Stomach (tissue), 9 donors: ENCODE results near the gene OSBPL6. TPM values are rescaled to one million over a fixed set of nuclear protein-coding genes. Genes with fewer than 3 reads are reported as not detected.

ENCODE experiments used
- DNase-seq, 2 donors: peaks; one replicate each; pipeline versions ENCODE4 v3.0.0 to v3.0.0-alpha.2; 2013 to 2019
- H3K27ac ChIP-seq, 5 donors: fragments of 200-600 bp in 4 of 5; sonication (generic) in 4 of 5; one replicate each; pipeline ENCODE4 v1.5.1; 2013 to 2019; ENCODE audit warnings: mild to moderate bottlenecking in 1 of 5, moderate library complexity in 1 of 5
- H3K27me3 ChIP-seq, 3 donors: fragments of 200-600 bp; sonication (generic); one replicate each; pipeline ENCODE4 v1.5.1; 2017 to 2019; ENCODE audit warnings: mixed run types in 1 of 3
- H3K36me3 ChIP-seq, 4 donors: fragments of 200-600 bp; sonication (generic); 1 replicate in 3 of 4; 2 replicates in 1 of 4; pipeline ENCODE4 v1.5.1; 2016 to 2019
- H3K4me1 ChIP-seq, 4 donors: fragments of 200-600 bp; sonication (generic); one replicate each; pipeline ENCODE4 v1.5.1; 2016 to 2019
- H3K4me3 ChIP-seq, 4 donors: fragments of 200-600 bp; sonication (generic) in 3 of 4; one replicate each; pipeline ENCODE4 v1.5.1; 2016 to 2019; ENCODE audit warnings: mild to moderate bottlenecking in 1 of 4
- H3K9me3 ChIP-seq, 4 donors: fragments of 200-600 bp; sonication (generic); one replicate each; pipeline ENCODE4 v1.5.1; 2016 to 2019
- EP300 ChIP-seq: sonication (generic); formaldehyde crosslinking; IDR thresholded peaks from one replicate; pipeline ENCODE4 v1.6.1; 2017; ENCODE audit warnings: antibody characterized with exemption
- POLR2A ChIP-seq, 4 donors: fragments of 450-650 bp; IDR thresholded peaks; one replicate each; pipeline ENCODE4 v1.6.1; 2016; ENCODE audit warnings: antibody characterized with exemption in 4 of 4, control low read depth in 2 of 4, mild to moderate bottlenecking in 1 of 4, moderate library complexity in 1 of 4
- POLR2AphosphoS5 ChIP-seq, 3 donors: sonication (generic); formaldehyde crosslinking; IDR thresholded peaks; one replicate each; pipeline ENCODE4 v1.6.1; 2016; ENCODE audit warnings: antibody characterized with exemption in 3 of 3
- WGBS, 5 donors: extraction: QIAGEN DNeasy Blood & Tissue Kit in 3 of 5; methylation state at CpG; one replicate each; pipeline versions ENCODE4 v1.1.5 to v1.1.7; 2013 to 2018; 5-methylcytosine and 5-hydroxymethylcytosine counted together
- intact Hi-C: fragments of 100-400 bp; cut with DNase I; formaldehyde crosslinking; loops from one replicate; pipeline ENCODE4 v1.15.1; 2023; ENCODE audit warnings: low total_unique reads
- polyA plus RNA-seq, 3 donors: library from polyadenylated mRNA; stranded (reverse); fragments of 200-250 nt; gene quantifications; one replicate each; pipeline ENCODE4 v1.2.3, GENCODE V29; 2013
- total RNA-seq, 5 donors: library from RNA; depleted of rRNA; stranded (reverse); fragments of >200 nt; gene quantifications; one replicate each; pipeline versions ENCODE4 v1.1.0 to v1.2.3, GENCODE V29; 2014 to 2016
- TF ChIP-seq, protein P1 (sequence below), 7 experiments: fragments of 450-650 bp in 4 of 7; fragments of 200-600 bp in 3 of 7; sonication (generic) in 3 of 7; IDR thresholded peaks; one replicate each; pipeline ENCODE4 v1.5.1; 2016 to 2019; ENCODE audit warnings: antibody characterized with exemption in 7 of 7, control low read depth in 2 of 7, mild to moderate bottlenecking in 1 of 7
- donor health status: healthy with polysubstance abuse.
- donor health status: Bipolar disorder and iron deficiency.
- donor health status: healthy.

The OSBPL6 gene
- total and polyA plus RNA-seq, 8 donors: 0.29 to 77.6 (median 0.98) TPM

DNA sequence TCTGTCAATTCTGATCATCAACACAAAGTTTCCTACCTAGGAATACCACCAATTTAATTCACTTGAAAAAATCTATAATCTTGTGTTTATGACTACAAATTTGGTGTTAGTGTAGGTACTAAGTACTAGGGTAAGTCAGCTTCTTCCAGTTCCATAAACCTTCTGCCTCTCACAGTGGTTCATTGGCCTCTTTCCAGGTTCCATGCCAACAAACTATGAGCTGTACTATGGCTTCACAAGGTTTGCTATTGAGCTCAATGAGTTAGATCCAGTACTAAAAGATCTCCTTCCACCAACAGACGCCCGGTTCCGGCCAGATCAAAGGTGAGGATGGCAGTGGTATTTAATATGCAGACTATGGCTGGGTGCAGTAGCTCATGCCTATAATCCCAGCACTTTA lies 197.9 kb downstream of the OSBPL6 start:
- no peak for DNase-seq
- H3K4me3 ChIP-seq: no peak overlapping the region
- intact Hi-C loops: no loop called here
- TF ChIP-seq POLR2A (IDR thresholded peaks at IDR 0.05) (no peak), POLR2AphosphoS5 (IDR thresholded peaks at IDR 0.05) (no peak), EP300 (no peak)
- TF ChIP-seq, protein P1, sequence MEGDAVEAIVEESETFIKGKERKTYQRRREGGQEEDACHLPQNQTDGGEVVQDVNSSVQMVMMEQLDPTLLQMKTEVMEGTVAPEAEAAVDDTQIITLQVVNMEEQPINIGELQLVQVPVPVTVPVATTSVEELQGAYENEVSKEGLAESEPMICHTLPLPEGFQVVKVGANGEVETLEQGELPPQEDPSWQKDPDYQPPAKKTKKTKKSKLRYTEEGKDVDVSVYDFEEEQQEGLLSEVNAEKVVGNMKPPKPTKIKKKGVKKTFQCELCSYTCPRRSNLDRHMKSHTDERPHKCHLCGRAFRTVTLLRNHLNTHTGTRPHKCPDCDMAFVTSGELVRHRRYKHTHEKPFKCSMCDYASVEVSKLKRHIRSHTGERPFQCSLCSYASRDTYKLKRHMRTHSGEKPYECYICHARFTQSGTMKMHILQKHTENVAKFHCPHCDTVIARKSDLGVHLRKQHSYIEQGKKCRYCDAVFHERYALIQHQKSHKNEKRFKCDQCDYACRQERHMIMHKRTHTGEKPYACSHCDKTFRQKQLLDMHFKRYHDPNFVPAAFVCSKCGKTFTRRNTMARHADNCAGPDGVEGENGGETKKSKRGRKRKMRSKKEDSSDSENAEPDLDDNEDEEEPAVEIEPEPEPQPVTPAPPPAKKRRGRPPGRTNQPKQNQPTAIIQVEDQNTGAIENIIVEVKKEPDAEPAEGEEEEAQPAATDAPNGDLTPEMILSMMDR (IDR thresholded peaks at IDR 0.05): no peak
- no peak overlapping the region for H3K27ac ChIP-seq
- 76 to 93% (median 86%) methylated on average over 3 of the region's 3 CpGs for WGBS, 5 donors
- no peaks in the 10 kb centered on the region for H3K27me3 ChIP-seq
- H3K4me1 ChIP-seq: no peaks in the 10 kb centered on the region
- no peaks in the 10 kb centered on the region for H3K36me3 ChIP-seq
- H3K9me3 ChIP-seq: no peaks in the 10 kb centered on the region

DNA sequence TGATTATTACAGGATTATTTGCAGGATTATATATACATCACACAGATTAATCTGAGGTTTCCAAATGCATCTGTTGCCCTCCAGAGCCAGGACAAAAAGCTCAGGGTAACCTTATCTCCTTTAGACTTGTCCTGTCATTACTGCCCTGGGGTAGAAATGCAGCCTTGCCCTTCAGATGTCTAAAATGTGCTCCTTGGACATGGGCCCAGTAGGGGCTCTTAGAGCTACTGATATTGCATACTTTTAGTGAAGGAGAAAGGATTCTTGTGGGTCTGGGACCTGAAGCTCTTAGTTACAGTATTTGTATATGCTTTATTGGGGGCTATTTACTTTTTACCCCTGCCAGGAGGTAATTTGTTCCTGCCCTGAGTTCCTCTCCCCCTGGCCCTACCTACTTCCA lies 200.5 kb downstream of the OSBPL6 start:
- Histone ChIP-seq H3K4me1 (no peaks in the 10 kb centered on the region), H3K9me3 (no peaks in the 10 kb centered on the region), H3K27me3 (no peaks in the 10 kb centered on the region), H3K4me3 (no peak overlapping the region), H3K36me3 (no peaks in the 10 kb centered on the region), H3K27ac (no peak overlapping the region)
- TF ChIP-seq POLR2AphosphoS5 (IDR thresholded peaks at IDR 0.05): no peak
- TF ChIP-seq POLR2A (IDR thresholded peaks at IDR 0.05): no peak
- no peak for TF ChIP-seq EP300
- TF ChIP-seq, protein P1 (IDR thresholded peaks at IDR 0.05): no peak
- intact Hi-C loops: no loop called here
- DNase-seq: no peak

DNA sequence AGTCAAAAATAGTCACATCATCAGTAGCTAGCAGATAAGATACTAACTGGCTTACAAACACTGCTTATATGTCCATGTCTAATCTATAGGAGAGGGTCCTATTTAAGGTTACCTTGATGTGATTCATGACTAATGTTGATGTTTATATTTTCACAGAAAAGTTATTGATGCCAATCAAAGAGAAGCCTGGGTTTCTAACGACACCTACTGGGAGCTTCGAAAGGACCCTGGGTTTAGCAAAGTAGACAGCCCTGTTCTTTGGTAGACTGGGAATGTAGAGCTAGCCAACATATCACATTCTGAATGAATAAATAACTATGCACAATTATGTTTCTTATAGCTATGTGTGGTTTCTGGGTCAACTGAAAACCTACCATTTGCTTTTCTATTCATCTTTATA lies 201.0 kb downstream of the OSBPL6 start:
- intact Hi-C loops: no loop called here
- Histone ChIP-seq H3K36me3 (no peaks in the 10 kb centered on the region), H3K27me3 (no peaks in the 10 kb centered on the region), H3K4me3 (no peak overlapping the region), H3K9me3 (no peaks in the 10 kb centered on the region), H3K4me1 (no peaks in the 10 kb centered on the region), H3K27ac (no peak overlapping the region)
- DNase-seq: no peak
- TF ChIP-seq, protein P1 (IDR thresholded peaks at IDR 0.05): no peak
- TF ChIP-seq POLR2A (IDR thresholded peaks at IDR 0.05) (no peak), EP300 (no peak), POLR2AphosphoS5 (IDR thresholded peaks at IDR 0.05) (no peak)
- WGBS, 5 donors: 91 to 94% (median 92%) methylated on average over 2 of the region's 2 CpGs

DNA sequence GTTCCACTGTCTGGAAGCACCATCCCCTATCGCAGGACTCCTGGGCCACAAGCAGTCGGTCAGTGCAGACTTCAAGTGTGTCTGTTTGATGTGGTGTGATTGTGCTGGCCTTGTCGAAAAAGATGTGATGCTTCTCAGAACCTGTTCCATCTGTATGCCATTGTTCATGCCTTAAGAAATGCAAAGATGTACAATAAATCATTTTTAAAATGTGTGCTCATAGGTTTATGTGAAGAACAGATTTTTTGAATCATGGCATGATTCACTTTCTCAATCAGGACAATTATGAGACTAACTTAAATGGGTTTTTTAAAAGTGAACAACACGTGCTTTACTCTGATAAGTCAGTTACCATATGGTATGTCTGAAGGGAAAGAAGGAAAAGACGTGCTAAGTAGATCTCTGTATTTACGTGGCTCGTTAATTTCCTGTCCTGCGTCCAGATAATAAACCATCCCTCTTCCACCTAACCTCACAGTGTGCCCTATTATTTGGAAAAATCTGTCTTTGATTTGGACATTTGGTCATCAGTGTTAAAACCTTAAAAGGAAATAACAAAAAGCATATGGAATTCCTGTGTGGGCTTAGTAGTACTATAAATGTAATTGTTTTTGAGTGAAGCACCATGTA lies 201.7 kb downstream of the OSBPL6 start:
- Histone ChIP-seq H3K36me3 (no peaks in the 10 kb centered on the region), H3K27me3 (no peaks in the 10 kb centered on the region), H3K27ac (no peak overlapping the region), H3K9me3 (no peaks in the 10 kb centered on the region), H3K4me3 (no peak overlapping the region), H3K4me1 (no peaks in the 10 kb centered on the region)
- WGBS, 5 donors: 80 to 85% (median 83%) methylated on average over 8 of the region's 8 CpGs
- TF ChIP-seq EP300: no peak
- intact Hi-C loops: no loop called here
- DNase-seq: no peak

DNA sequence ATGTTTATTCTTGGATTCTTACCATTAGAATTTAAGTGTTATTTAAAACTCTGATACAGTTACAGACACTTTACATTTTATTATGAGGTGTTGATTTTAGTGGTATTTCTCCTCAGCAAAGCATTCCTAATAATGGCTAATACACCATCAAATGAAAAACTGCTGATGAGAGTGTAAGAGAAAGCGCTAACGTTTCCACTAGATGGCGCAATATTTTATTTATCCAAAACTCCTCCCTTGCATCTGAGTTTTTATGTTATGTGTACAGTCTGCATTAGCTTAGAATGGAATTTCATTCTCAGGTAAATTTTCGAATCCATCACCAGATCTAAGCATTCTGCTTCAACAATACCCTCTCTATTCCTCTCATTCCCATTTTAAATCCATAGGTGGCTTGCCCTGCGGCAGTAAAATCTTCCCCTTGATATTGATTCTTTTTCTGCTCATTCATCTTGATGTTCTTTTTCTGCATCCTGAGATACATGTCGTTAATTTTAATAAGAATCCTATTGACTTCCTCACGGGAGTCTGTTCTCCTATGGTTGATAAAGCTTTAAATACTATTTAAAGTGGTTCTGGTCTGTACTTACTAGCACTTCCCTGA lies 202.8 kb downstream of the OSBPL6 start:
- Histone ChIP-seq H3K9me3 (no peaks in the 10 kb centered on the region), H3K4me3 (no peak overlapping the region), H3K36me3 (no peaks in the 10 kb centered on the region), H3K4me1 (no peaks in the 10 kb centered on the region), H3K27me3 (no peaks in the 10 kb centered on the region), H3K27ac (no peak overlapping the region)
- TF ChIP-seq, protein P1 (IDR thresholded peaks at IDR 0.05): peak in 4 of 7 experiments; percentile 44 to 59 (median 53)
- TF ChIP-seq EP300: no peak
- intact Hi-C loops: no loop called here
- peak in 1 of 2 donors; percentile 72 for DNase-seq
- 12 to 17% (median 15%) methylated on average over 7 of the region's 7 CpGs for WGBS, 5 donors
